ENCODE measurements around the gene CDKN2AIPNL. TPM values are rescaled to one million over a fixed set of nuclear protein-coding genes. Genes with fewer than 3 reads are reported as not detected.

The CDKN2AIPNL gene
- total RNA-seq, 1 experiment from 2014 or later = 63.0 TPM

DNA sequence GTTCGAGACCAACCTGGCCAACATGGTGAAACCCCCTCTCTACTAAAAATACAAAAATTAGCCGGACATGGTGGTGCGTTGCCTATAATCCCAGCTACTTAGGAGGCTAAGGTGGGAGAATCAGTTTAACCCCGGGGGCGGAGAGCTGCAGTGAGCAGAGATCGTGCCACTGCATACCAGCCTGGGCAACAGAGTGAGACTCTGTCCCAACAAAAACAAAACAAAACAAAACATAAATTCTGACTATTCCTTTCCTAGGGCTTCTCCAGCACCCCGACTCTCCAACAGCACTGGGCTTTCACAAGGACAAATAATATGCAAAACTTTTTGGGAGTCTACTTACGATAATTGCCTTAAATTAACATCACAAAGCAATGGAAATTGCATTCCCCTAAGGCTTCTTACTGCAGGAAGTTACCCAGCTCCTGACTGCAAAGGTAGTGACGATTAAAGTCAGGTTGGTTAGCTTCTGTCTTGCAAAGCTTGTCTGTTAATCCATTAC, 15.9 kb upstream of the CDKN2AIPNL start (continued):
- TF ChIP-seq, protein P1, sequence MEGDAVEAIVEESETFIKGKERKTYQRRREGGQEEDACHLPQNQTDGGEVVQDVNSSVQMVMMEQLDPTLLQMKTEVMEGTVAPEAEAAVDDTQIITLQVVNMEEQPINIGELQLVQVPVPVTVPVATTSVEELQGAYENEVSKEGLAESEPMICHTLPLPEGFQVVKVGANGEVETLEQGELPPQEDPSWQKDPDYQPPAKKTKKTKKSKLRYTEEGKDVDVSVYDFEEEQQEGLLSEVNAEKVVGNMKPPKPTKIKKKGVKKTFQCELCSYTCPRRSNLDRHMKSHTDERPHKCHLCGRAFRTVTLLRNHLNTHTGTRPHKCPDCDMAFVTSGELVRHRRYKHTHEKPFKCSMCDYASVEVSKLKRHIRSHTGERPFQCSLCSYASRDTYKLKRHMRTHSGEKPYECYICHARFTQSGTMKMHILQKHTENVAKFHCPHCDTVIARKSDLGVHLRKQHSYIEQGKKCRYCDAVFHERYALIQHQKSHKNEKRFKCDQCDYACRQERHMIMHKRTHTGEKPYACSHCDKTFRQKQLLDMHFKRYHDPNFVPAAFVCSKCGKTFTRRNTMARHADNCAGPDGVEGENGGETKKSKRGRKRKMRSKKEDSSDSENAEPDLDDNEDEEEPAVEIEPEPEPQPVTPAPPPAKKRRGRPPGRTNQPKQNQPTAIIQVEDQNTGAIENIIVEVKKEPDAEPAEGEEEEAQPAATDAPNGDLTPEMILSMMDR (IDR thresholded peaks at IDR 0.05 in 2 of 3, conservative IDR thresholded peaks at IDR 0.05 in 1 of 3; ENCODE audit: borderline replicate concordance in 1 of 3, insufficient read depth in 1 of 3, low read depth in 2 of 3, low read length in 2 of 3) = no peak

- Histone ChIP-seq H3K4me2 (ENCODE audit: low read length) (no peak overlapping the region), H3K9ac (ENCODE audit: low read length) (no peak overlapping the region), H3K9me3 (ENCODE audit: control insufficient read depth in 1 of 2, insufficient read depth in 1 of 2, low read depth in 1 of 2, low read length in 2 of 2) (no peaks in the 10 kb centered on the region), H3K27ac (ENCODE audit: low read depth, low read length) (no peak overlapping the region), H3K79me2 (ENCODE audit: insufficient read depth, low read length) (no peaks in the 10 kb centered on the region), H3K4me1 (ENCODE audit: control insufficient read depth in 1 of 2, insufficient read depth in 2 of 2, low read length in 2 of 2) (no peaks in the 10 kb centered on the region), H3K36me3 (ENCODE audit: control insufficient read depth in 1 of 2, insufficient read depth in 2 of 2, low read length in 2 of 2) (no peaks in the 10 kb centered on the region), H3K4me3 (replicated peaks in 1 of 2; ENCODE audit: low read depth in 1 of 2, low read length in 2 of 2) (no peak overlapping the region), H4K20me1 (ENCODE audit: insufficient read depth) (no peaks in the 10 kb centered on the region), H3K27me3 (ENCODE audit: insufficient read depth, low read length) (no peaks in the 10 kb centered on the region), H3K9me2 (ENCODE audit: insufficient read depth) (0 out of 2 replicates have a peak, but pooled peaks cover 3% of the 10 kb centered on the region), H2AFZ (ENCODE audit: low read depth, low read length, poor library complexity, severe bottlenecking) (no peak overlapping the region)
- intact Hi-C loops (cut with micrococcal nuclease) = no loop called here
- ChIA-PET CTCF (no interaction called here), RAD21 (ENCODE audit: low non-redundant PET in 1 of 2, low total read pairs in 2 of 2, uncharacterized antibody in 2 of 2, unreplicated experiment in 2 of 2) (no interaction called here), POLR2A (interaction anchor here (1.3 kb wide), 1 partner anchor 15 kb away, joined by 3 read pairs; the partner anchor contains the start of gene CDKN2AIPNL)
- ATAC-seq (no peak), DNase-seq (ENCODE audit: low read depth, low spot score) (no peak)
- no TSS peak for BruUV-seq (replicated peaks)
- TF ChIP-seq SIN3A (IDR thresholded peaks at IDR 0.05; ENCODE audit: low read depth) (no peak), CBX3 (IDR thresholded peaks at IDR 0.05; ENCODE audit: low read depth) (no peak), POLR2A (IDR thresholded peaks at IDR 0.05; ENCODE audit: borderline replicate concordance, extremely low read depth, insufficient read depth, insufficient read length) (no peak)
Measured at GRCh38 chr5:134426361-134426760, 14.7 kb upstream of the CDKN2AIPNL start.

GRCh38 chr5:134423376-134423775, 11.7 kb upstream of the CDKN2AIPNL start:
- H3K9me3 ChIP-seq (ENCODE audit: control insufficient read depth in 1 of 2, insufficient read depth in 1 of 2, low read depth in 1 of 2, low read length in 2 of 2) = peaks cover 0 to 6% of the 10 kb centered on the region in 2 experiments; a peak in 1 of 4 replicates
- no peak overlapping the region for H2AFZ ChIP-seq (ENCODE audit: low read depth, low read length, poor library complexity, severe bottlenecking)
- 0 out of 2 replicates have a peak, but pooled peaks cover 3% of the 10 kb centered on the region for H3K9me2 ChIP-seq (ENCODE audit: insufficient read depth)
- no peak overlapping the region for H3K27ac ChIP-seq (ENCODE audit: low read depth, low read length)
- ChIA-PET CTCF (no interaction called here), POLR2A (no interaction called here), RAD21 (ENCODE audit: low non-redundant PET in 1 of 2, low total read pairs in 2 of 2, uncharacterized antibody in 2 of 2, unreplicated experiment in 2 of 2) (no interaction called here)
- intact Hi-C loops (cut with micrococcal nuclease) = no loop called here
- BruUV-seq (replicated peaks) = no TSS peak
- no peak overlapping the region for H3K4me2 ChIP-seq (ENCODE audit: low read length)
- H4K20me1 ChIP-seq (ENCODE audit: insufficient read depth) = no peaks in the 10 kb centered on the region
- H3K4me3 ChIP-seq (replicated peaks in 1 of 2; ENCODE audit: low read depth in 1 of 2, low read length in 2 of 2) = no peak overlapping the region
- ATAC-seq = peak; percentile 38; the same call in 1 of the 2 replicates
- H3K27me3 ChIP-seq (ENCODE audit: insufficient read depth, low read length) = no peaks in the 10 kb centered on the region
- H3K9ac ChIP-seq (ENCODE audit: low read length) = no peak overlapping the region
- no peaks in the 10 kb centered on the region for H3K79me2 ChIP-seq (ENCODE audit: insufficient read depth, low read length)
- H3K4me1 ChIP-seq (ENCODE audit: control insufficient read depth in 1 of 2, insufficient read depth in 2 of 2, low read length in 2 of 2) = no peaks in the 10 kb centered on the region
- no peak for DNase-seq (ENCODE audit: low read depth, low spot score)
- no peaks in the 10 kb centered on the region for H3K36me3 ChIP-seq (ENCODE audit: control insufficient read depth in 1 of 2, insufficient read depth in 2 of 2, low read length in 2 of 2)
- TF ChIP-seq POLR2A (IDR thresholded peaks at IDR 0.05; ENCODE audit: borderline replicate concordance, extremely low read depth, insufficient read depth, insufficient read length) = no peak
- no peak for TF ChIP-seq SP1 (IDR thresholded peaks at IDR 0.05; ENCODE audit: low read depth)
- no peak for TF ChIP-seq ZFX (IDR thresholded peaks at IDR 0.05)
- no peak for TF ChIP-seq SIN3A (IDR thresholded peaks at IDR 0.05; ENCODE audit: low read depth)
- no peak for TF ChIP-seq REST (IDR thresholded peaks at IDR 0.05; ENCODE audit: low read depth)
- TF ChIP-seq SRF (IDR thresholded peaks at IDR 0.05; ENCODE audit: low read depth) = no peak
- TF ChIP-seq, protein P1 (IDR thresholded peaks at IDR 0.05 in 2 of 3, conservative IDR thresholded peaks at IDR 0.05 in 1 of 3; ENCODE audit: borderline replicate concordance in 1 of 3, insufficient read depth in 1 of 3, low read depth in 2 of 3, low read length in 2 of 3) = no peak
- no peak for TF ChIP-seq EZH2phosphoT487 (IDR thresholded peaks at IDR 0.05; ENCODE audit: borderline replicate concordance)
